Measurements from ENCODE around the gene SMAD4. TPM values are rescaled to one million over a fixed set of nuclear protein-coding genes. Genes with fewer than 3 reads are reported as not detected.
"Not testable (repeated sequence)": the region's sequence is repeated elsewhere in the genome, so short reads cannot be mapped to it uniquely, and the experiment has no call there.

SMAD4 gene
- total RNA-seq, 1 donor from 2014 or later, result 90.9 TPM

DNA sequence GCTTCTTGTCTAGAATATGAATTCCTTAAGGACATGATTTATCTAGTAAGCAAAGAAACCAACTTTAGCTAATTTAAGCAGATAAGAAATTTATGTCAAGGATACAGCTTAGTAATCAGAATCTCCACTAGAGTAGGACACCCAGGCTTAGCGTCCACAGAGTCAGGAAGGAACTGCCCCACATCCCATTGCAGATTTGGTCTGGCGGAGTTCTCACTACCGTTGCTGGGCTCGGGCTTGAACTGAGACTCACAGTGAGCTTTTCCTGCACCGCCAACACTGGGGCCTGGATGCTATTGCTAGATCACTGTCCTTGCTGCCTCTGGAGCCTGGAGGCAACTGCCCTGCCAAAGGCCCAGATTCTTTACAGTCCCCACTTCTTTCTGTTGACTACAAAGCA, 68.1 kb downstream of the SMAD4 start:
- DNase-seq (no peak), ATAC-seq (ENCODE audit: poor library complexity) (no peak)
- intact Hi-C loops (cut with DNase I), result no loop called here

DNA sequence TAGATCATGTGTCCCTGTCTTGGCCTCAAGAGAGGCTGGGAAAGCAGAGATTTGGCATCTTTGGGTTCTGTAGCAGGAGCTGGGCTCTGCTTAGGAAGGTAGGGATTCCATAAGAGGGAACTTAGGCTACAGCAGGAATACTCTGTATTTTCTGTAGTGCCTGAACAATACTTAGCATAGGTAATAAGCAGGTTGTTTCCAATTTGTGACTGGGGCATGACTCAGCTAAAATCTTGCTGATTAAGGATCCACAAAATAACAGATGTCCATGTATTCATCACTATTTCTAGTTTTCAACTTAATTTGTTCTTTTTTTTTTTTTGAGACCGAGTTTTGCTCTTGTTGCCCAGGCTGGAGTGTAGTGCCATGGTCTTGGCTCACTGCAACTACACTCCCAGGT, 68.5 kb downstream of the SMAD4 start:
- DNase-seq (no peak), ATAC-seq (ENCODE audit: poor library complexity) (no peak)
- intact Hi-C loops (cut with DNase I), result no loop called here

- no peak for DNase-seq
- ATAC-seq (ENCODE audit: poor library complexity), result no peak
- intact Hi-C loops (cut with DNase I), result no loop called here
These were observed 70.5 kb downstream of the SMAD4 start for GRCh38 chr18:51100385-51101120.

DNA sequence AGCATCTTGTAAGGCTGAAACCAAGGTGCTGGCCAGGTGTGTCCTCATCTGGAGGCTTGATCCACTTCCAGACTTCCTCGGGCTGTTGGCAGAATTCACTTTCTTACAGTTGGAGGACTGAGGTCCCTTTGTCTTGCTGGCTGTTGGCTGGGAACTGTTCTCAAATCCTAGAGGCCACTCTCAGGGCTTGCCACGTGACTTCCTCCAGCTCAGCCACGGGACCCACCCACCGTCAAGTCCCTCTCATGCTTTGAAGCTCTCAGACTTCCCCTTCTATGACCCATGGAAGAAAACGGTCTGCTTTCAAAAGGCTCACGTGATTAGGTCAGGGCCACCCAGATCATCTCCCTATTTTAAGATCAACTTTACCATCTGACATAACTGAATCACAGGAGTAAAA, 77.1 kb downstream of the SMAD4 start:
- no peak for DNase-seq
- intact Hi-C loops (cut with DNase I), result loop anchor here (5.0 kb wide), 1 partner anchor 430 kb away; no protein-coding TSS in a partner anchor

DNA sequence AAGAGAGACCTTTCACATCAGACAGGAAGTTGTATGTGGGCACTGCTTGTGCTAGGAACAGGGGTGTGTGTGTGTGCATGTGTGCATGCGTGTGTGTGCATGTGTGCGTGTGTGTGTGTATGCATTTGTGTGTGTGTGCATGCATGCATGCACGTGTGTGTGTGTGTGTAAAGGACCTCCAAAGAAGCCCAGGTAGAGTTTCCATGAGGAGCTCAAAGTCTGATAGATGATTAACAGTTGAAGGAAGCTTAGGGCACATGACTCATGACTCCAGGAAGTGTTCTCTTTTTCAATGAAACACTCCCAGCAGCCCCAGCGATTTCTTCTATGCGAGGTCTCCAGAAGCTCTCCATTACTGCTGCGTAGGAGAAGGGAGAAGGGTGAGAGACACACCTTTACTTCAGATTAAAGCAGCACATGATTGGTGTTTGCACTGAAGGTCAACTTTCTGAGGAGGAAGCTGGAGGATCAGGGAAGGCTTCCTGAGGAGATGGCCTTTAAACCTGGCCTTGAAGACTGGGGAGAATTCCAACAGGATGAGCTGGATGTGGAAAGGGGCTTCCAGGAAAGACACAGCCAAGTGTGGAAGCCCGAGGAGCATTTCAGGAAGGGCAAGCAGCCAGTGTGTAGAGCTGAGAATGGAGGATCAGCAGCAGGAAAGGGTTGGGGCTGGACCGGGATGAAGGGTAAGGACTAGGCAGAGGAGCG, 77.7 kb downstream of the SMAD4 start:
- ATAC-seq (ENCODE audit: poor library complexity) (no peak), DNase-seq (no peak)
- intact Hi-C loops (cut with DNase I), result loop anchor here (5.0 kb wide), 1 partner anchor 430 kb away; no protein-coding TSS in a partner anchor

More for the DNA sequence above, 77.1 kb downstream of the SMAD4 start:
- no peak for ATAC-seq (ENCODE audit: poor library complexity)

DNA sequence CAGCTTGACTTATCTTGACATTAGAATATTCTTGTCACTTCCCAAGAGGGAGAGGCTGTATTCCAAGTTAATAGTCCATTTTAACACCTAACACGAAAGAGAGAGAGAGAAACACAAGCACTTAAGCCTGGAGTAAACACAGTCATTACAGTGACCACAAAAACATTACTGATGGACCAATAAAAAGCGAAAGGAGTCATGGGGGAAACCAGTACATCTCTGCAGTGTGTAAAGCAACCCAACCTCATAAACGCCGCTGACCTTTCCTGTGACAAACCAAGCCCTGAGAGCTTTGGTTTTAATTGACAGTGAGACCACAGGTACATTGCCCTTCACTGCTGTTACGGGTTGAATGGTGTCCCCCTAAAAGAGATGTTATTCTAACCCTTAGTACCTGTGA, 78.3 kb downstream of the SMAD4 start:
- DNase-seq (no peak), ATAC-seq (ENCODE audit: poor library complexity) (no peak)
- intact Hi-C loops (cut with DNase I), result loop anchor here (5.0 kb wide), 1 partner anchor 429 kb away; no protein-coding TSS in a partner anchor

DNA sequence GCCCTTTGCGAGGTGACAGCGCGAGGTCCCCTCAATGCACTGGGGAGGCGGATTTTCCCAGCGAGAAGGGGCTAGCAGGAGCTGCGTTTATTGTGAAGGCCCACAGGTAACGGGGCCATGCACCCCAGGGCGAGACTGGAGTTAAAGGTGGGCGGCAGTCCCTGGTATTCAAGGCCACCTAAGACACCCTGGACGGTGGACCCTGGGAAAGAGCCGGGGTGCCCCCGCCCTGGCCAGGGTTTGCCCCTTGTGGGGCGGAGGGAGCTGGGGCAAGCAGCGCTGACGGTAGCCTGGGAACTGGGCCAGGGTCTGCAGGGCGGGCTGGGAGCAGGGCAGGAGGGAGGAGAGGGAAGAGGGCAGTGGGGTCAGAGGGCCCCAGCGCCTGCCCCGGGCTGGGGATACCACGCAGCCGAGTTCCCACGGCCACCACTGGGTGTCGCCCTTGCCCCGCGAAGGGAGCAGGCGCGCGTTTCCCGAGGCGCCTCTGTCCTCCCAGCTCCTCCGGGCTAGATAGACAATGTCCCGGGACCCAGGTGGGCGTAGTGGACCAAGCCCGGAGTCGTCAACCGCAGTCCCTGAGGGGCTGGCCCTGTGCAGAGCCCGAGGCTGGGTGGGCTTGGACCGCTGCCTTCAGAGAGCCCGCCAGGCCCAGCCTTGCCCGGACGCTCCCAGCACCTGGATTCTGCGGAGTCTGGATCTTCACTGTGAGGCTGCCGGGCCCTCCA, 80.2 kb downstream of the SMAD4 start:
- DNase-seq (peak; percentile 77), ATAC-seq (ENCODE audit: poor library complexity) (peak; percentile 98)
- intact Hi-C loops (cut with DNase I), result no loop called here

- intact Hi-C loops (cut with DNase I); DNase-seq; ATAC-seq (ENCODE audit: poor library complexity): not testable (repeated sequence)
These were observed 81.8 kb downstream of the SMAD4 start for GRCh38 chr18:51111633-51112355.

DNA sequence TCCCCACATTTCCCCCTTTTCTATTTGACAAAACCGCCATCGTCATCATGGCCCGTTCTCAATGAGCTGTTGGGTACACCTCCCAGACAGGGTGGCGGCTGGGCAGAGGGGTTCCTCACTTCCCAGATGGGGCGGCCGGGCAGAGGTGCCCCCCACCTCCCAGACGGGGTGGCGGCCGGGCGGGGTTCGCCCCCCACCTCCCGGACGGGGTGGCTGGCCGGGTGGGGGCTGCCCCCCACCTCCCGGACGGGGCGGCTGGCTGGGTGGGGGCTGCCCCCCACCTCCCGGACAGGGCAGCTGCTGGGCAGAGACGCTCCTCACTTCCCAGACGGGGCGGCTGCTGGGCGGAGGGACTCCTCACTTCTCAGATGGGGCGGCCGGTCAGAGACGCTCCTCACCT, 87.0 kb downstream of the SMAD4 start:
- intact Hi-C loops (cut with DNase I); ATAC-seq (ENCODE audit: poor library complexity); DNase-seq: not testable (repeated sequence)

- ATAC-seq (ENCODE audit: poor library complexity); DNase-seq; intact Hi-C loops (cut with DNase I): not testable (repeated sequence)
These were observed 89.5 kb downstream of the SMAD4 start for GRCh38 chr18:51119561-51119960.

- ATAC-seq (ENCODE audit: poor library complexity); DNase-seq; intact Hi-C loops (cut with DNase I): not testable (repeated sequence)
These were observed 90.0 kb downstream of the SMAD4 start for GRCh38 chr18:51119976-51120375.

DNA sequence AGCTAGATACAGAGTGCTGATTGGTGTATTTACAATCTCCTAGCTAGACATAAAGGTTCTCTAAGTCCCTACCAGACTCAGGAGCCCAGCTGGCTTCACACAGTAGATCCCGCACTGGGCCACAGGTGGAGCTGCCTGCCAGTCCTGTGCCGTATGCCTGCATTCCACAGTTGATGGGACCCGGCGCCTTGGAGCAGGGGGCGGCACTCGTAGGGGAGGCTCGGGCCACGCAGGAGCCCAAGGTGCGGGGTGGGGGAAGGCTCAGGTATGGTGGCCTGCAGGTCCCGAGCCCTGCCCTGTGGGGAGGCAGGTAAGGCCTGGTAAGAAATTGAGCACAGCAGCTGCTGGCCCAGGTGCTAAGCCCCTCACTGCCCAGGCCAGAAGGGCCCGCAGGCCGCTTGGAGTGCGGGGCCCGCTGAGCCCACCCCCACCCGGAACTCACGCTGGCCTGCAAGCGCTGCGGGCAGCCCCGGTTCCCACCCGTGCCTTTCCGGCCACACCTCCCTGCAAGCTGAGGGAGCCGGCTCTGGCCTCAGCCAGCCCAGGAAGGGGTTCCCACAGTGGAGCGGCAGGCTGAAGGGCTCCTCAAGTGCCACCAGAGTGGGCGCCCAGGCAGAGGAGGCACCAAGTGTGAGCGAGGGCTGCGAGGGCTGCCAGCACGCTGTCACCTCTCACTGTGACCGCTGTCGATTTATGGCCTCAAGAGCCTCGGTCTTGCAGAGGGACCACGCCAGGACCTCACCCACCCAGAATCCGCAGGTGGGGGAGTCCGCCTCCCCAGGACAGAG, 91.0 kb downstream of the SMAD4 start:
- intact Hi-C loops (cut with DNase I), result no loop called here
- DNase-seq (no peak), ATAC-seq (ENCODE audit: poor library complexity) (no peak)

DNA sequence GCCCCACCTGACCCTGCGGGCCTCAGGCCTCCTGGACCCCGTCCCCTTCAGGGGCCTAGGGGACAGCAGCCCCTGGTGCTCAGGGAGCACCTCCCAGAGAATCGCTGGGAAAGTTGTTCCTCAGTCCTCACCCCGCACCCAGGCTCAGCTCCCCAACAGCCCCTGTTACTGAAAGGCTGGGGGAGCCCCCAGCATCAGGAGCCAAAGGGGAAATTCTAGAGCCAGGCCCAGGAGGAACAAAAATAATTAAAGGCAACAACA, 91.5 kb downstream of the SMAD4 start:
- DNase-seq (no peak), ATAC-seq (ENCODE audit: poor library complexity) (no peak)
- intact Hi-C loops (cut with DNase I), result no loop called here

DNA sequence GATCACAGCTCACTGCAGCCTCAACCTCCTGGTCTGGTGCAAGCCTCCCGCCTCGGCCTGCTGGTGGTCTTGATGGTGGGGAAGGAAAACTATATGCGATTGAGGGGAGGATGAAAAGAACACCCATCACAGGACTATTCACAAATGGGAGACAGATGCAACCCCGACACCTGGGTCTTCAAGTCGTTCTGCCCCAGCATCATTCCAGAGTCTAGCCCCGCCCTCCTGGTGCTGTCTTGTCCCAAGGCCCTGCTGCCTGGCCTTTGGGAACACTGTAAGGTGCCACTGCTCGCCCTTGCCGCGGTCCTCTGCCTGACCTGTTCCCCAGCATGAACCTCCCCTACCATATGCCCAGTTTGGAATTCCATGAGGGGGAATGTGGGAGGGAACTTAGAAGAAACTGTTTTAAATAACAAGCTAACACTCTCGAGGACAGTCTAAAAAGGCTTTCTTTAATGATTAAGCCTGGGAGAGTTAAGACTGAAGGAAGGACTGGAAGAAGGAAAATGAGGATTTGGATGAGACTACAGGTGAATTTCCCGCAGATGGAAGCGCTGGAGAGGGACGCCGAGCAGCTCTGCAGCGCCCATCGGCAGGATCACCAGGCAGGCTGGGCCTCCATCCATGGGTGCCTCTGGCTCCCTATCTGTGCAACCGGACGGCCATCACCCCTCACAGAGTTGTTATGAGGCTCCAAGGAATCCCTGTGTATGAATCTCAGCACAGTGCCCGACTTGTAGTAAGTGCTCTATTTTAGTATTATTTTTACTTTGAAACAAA, 92.4 kb downstream of the SMAD4 start:
- ATAC-seq (ENCODE audit: poor library complexity) (no peak), DNase-seq (no peak)
- intact Hi-C loops (cut with DNase I), result no loop called here

DNA sequence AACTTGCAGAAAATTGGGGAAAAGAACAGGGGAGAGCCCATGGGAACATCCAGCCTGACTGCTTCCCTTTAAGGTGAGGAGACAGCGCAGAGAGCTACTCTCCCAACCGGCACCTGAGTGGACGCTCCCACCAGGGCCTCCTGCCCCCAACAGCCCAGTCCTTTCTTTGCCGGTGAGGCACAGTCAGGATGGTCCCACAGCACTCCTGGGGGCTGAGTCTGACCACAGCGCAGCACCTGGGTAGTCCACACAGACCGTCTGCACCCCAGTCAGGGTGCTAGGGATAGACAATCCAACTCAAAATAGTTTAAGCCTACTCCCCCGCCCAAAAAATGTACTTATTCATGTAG, 93.0 kb downstream of the SMAD4 start:
- intact Hi-C loops (cut with DNase I), result no loop called here
- DNase-seq, result no peak
- ATAC-seq (ENCODE audit: poor library complexity), result no peak

GRCh38 chr18:51123481-51123880, 93.5 kb downstream of the SMAD4 start:
- intact Hi-C loops (cut with DNase I), result no loop called here
- DNase-seq (no peak), ATAC-seq (ENCODE audit: poor library complexity) (no peak)

- intact Hi-C loops (cut with DNase I), result no loop called here
- DNase-seq, result no peak
These were observed 94.0 kb downstream of the SMAD4 start for GRCh38 chr18:51123936-51124486.

More at GRCh38 chr18:51123936-51124486, 94.0 kb downstream of the SMAD4 start:
- ATAC-seq (ENCODE audit: poor library complexity), result no peak
